GM12878 (cell line): Measurements from ENCODE around the gene JAML. TPM values are rescaled to one million over a fixed set of nuclear protein-coding genes. Genes with fewer than 3 reads are reported as not detected.

Experiments used
- CHD2 ChIP-seq: IDR thresholded peaks from 2 replicates; pipeline ENCODE4 v1.6.1; 2011; ENCODE audit warnings: low read depth, low read length, improper control_type of control experiment, borderline replicate concordance
- DPF2 ChIP-seq: fragments of 450-650 bp; IDR thresholded peaks from 2 replicates; pipeline ENCODE4 v1.6.1; 2017; ENCODE audit warnings: mild to moderate bottlenecking
- FOXM1 ChIP-seq: IDR thresholded peaks from 2 replicates; pipeline ENCODE4 v1.6.1; 2012; ENCODE audit warnings: low read depth, mild to moderate bottlenecking, inconsistent platforms, low read length, moderate library complexity
- IKZF2 ChIP-seq, 2 experiments: fragments of 450-650 bp; IDR thresholded peaks; 2 replicates each; pipeline ENCODE4 v1.6.1; 2017; ENCODE audit warnings: mild to moderate bottlenecking in 2 of 2, moderate library complexity in 2 of 2
- LARP7 ChIP-seq: fragments of 450-650 bp; IDR thresholded peaks from 2 replicates; pipeline ENCODE4 v1.6.1; 2017; ENCODE audit warnings: mild to moderate bottlenecking
- NFYA ChIP-seq: IDR thresholded peaks from 2 replicates; pipeline ENCODE4 v1.6.1; 2011; ENCODE audit warnings: low read depth, mild to moderate bottlenecking, low read length, improper control_type of control experiment, borderline replicate concordance
- NRF1 ChIP-seq: conservative IDR thresholded peaks from 2 replicates; pipeline ENCODE4 v1.6.1; 2011; ENCODE audit warnings: mild to moderate bottlenecking, low read depth, low read length, improper control_type of control experiment
- PAX5 ChIP-seq: IDR thresholded peaks from 2 replicates; pipeline ENCODE4 v1.6.1; 2011; ENCODE audit warnings: low read depth, low read length, borderline replicate concordance
- RBBP5 ChIP-seq: fragments of 200-600 bp; sonication (generic); conservative IDR thresholded peaks from 2 replicates; pipeline ENCODE4 v1.6.1; 2016
- SMAD5 ChIP-seq: IDR thresholded peaks from 2 replicates; pipeline ENCODE4 v1.6.1; 2016; ENCODE audit warnings: antibody characterized with exemption, low read depth
- YBX1 ChIP-seq: fragments of 450-650 bp; IDR thresholded peaks from 2 replicates; pipeline ENCODE4 v1.6.1; 2016; ENCODE audit warnings: antibody characterized with exemption
- ZNF24 ChIP-seq: fragments of 450-650 bp; IDR thresholded peaks from 2 replicates; pipeline ENCODE4 v1.6.1; 2017; ENCODE audit warnings: antibody characterized with exemption, mild to moderate bottlenecking
- polyA plus RNA-seq, 11 experiments: library from polyadenylated mRNA; depleted of rRNA in 4 of 11; unstranded in 6 of 11; stranded (reverse) in 5 of 11; fragments of >200 nt; fragmentation: Nextera tagmentation in 4 of 11; fragmentation: Illumina TruSeq in 1 of 11; extraction: Ambion mirVana in 4 of 11; extraction: Trizol in 1 of 11; gene quantifications; 1 replicate in 1 of 11; 2 replicates in 10 of 11; pipeline versions ENCODE4 v1.2.1 to v1.2.3, GENCODE V29; 2011 to 2016; ENCODE audit warnings: inconsistent platforms in 2 of 11, missing spikeins in 2 of 11, low read depth in 1 of 11
- total RNA-seq, 4 experiments: library from RNA; depleted of rRNA in 3 of 4; stranded (reverse); fragments of >200 nt in 3 of 4; fragmentation: Illumina TruSeq in 1 of 4; extraction: Trizol in 1 of 4; gene quantifications; 2 replicates each; pipeline versions ENCODE4 v1.2.1 to v1.2.3, GENCODE V29; 2013 to 2021
- TF ChIP-seq, protein P1 (sequence below): fragments of 450-650 bp; IDR thresholded peaks from 2 replicates; pipeline ENCODE4 v1.6.1; 2017; ENCODE audit warnings: mild to moderate bottlenecking, moderate library complexity
- TF ChIP-seq, protein P2 (sequence below): IDR thresholded peaks from 2 replicates; pipeline ENCODE4 v1.6.1; 2011; ENCODE audit warnings: low read depth, low read length, improper control_type of control experiment, borderline replicate concordance
- TF ChIP-seq, protein P3 (sequence below): fragments of 450-650 bp; IDR thresholded peaks from 2 replicates; pipeline ENCODE4 v1.6.1; 2016; ENCODE audit warnings: mild to moderate bottlenecking
- TF ChIP-seq, protein P4 (sequence below): fragments of 450-650 bp; formaldehyde crosslinking; IDR thresholded peaks from 2 replicates; pipeline ENCODE4 v1.5.0; 2022; ENCODE audit warnings: mild to moderate bottlenecking, missing genetic modification characterization

JAML gene
- total and polyA plus RNA-seq, 10 of the 15 experiments (the other 5 are each of a cell fraction or from before 2014, with no cell fraction given): 0.60 to 8.1 (median 3.5) TPM

DNA sequence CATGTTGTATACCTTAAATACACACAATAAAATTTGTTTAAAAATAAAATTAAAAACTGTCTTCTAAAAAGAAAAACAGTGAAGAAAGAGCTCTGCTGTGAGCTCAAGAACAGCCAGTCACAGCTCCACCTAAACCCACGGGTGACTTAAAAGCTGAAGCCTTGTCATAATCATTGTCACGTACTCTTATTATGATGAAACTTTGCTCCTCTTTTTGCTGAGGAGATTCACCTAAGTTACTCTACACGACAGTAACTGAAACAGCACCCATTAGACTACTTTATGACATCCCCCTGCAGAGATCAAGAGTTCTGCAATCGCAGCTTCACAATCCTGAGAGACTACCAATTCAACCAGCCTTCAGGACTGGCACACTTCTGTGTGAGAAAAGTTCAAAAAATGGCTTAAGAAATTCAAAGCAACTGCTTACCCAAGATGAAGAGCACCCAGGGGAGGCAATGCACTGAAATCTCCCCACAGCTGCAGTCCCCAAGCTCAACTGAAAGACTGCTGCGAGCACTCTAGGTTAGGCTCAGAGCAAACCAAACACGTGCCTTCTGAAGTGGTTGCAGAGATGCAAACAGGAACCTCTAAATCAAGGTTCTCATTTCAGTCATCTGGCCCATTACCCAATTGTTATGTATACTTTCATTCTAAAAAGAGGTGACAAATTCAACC lies at the start of gene JAML (continued):
- TF ChIP-seq ZNF24 (0 out of 2 replicates have a peak, but pooled peaks have one; percentile 14), FOXM1 (peak; percentile 29; the same call in 1 of the 2 replicates), RBBP5 (no peak), IKZF2 (IDR thresholded peaks at IDR 0.05) (no peak), YBX1 (no peak), LARP7 (no peak), DPF2 (no peak), NFYA (no peak), PAX5 (no peak), CHD2 (no peak), NRF1 (no peak), SMAD5 (no peak)
- TF ChIP-seq, protein P1, sequence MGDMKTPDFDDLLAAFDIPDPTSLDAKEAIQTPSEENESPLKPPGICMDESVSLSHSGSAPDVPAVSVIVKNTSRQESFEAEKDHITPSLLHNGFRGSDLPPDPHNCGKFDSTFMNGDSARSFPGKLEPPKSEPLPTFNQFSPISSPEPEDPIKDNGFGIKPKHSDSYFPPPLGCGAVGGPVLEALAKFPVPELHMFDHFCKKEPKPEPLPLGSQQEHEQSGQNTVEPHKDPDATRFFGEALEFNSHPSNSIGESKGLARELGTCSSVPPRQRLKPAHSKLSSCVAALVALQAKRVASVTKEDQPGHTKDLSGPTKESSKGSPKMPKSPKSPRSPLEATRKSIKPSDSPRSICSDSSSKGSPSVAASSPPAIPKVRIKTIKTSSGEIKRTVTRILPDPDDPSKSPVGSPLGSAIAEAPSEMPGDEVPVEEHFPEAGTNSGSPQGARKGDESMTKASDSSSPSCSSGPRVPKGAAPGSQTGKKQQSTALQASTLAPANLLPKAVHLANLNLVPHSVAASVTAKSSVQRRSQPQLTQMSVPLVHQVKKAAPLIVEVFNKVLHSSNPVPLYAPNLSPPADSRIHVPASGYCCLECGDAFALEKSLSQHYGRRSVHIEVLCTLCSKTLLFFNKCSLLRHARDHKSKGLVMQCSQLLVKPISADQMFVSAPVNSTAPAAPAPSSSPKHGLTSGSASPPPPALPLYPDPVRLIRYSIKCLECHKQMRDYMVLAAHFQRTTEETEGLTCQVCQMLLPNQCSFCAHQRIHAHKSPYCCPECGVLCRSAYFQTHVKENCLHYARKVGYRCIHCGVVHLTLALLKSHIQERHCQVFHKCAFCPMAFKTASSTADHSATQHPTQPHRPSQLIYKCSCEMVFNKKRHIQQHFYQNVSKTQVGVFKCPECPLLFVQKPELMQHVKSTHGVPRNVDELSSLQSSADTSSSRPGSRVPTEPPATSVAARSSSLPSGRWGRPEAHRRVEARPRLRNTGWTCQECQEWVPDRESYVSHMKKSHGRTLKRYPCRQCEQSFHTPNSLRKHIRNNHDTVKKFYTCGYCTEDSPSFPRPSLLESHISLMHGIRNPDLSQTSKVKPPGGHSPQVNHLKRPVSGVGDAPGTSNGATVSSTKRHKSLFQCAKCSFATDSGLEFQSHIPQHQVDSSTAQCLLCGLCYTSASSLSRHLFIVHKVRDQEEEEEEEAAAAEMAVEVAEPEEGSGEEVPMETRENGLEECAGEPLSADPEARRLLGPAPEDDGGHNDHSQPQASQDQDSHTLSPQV: no peak
- TF ChIP-seq, protein P2, sequence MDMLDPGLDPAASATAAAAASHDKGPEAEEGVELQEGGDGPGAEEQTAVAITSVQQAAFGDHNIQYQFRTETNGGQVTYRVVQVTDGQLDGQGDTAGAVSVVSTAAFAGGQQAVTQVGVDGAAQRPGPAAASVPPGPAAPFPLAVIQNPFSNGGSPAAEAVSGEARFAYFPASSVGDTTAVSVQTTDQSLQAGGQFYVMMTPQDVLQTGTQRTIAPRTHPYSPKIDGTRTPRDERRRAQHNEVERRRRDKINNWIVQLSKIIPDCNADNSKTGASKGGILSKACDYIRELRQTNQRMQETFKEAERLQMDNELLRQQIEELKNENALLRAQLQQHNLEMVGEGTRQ: no peak; the same call in 1 of the 2 replicates
- TF ChIP-seq, protein P3, sequence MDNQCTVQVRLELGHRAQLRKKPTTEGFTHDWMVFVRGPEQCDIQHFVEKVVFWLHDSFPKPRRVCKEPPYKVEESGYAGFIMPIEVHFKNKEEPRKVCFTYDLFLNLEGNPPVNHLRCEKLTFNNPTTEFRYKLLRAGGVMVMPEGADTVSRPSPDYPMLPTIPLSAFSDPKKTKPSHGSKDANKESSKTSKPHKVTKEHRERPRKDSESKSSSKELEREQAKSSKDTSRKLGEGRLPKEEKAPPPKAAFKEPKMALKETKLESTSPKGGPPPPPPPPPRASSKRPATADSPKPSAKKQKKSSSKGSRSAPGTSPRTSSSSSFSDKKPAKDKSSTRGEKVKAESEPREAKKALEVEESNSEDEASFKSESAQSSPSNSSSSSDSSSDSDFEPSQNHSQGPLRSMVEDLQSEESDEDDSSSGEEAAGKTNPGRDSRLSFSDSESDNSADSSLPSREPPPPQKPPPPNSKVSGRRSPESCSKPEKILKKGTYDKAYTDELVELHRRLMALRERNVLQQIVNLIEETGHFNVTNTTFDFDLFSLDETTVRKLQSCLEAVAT: no peak
- TF ChIP-seq, protein P4, sequence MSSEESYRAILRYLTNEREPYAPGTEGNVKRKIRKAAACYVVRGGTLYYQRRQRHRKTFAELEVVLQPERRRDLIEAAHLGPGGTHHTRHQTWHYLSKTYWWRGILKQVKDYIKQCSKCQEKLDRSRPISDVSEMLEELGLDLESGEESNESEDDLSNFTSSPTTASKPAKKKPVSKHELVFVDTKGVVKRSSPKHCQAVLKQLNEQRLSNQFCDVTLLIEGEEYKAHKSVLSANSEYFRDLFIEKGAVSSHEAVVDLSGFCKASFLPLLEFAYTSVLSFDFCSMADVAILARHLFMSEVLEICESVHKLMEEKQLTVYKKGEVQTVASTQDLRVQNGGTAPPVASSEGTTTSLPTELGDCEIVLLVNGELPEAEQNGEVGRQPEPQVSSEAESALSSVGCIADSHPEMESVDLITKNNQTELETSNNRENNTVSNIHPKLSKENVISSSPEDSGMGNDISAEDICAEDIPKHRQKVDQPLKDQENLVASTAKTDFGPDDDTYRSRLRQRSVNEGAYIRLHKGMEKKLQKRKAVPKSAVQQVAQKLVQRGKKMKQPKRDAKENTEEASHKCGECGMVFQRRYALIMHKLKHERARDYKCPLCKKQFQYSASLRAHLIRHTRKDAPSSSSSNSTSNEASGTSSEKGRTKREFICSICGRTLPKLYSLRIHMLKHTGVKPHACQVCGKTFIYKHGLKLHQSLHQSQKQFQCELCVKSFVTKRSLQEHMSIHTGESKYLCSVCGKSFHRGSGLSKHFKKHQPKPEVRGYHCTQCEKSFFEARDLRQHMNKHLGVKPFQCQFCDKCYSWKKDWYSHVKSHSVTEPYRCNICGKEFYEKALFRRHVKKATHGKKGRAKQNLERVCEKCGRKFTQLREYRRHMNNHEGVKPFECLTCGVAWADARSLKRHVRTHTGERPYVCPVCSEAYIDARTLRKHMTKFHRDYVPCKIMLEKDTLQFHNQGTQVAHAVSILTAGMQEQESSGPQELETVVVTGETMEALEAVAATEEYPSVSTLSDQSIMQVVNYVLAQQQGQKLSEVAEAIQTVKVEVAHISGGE (CRISPR knock-in tag): no peak
